ENCODE results near the gene ESPN.
"Not testable (repeated sequence)": the region's sequence is repeated elsewhere in the genome, so short reads cannot be mapped to it uniquely, and the experiment has no call there.

Gene ESPN

DNA sequence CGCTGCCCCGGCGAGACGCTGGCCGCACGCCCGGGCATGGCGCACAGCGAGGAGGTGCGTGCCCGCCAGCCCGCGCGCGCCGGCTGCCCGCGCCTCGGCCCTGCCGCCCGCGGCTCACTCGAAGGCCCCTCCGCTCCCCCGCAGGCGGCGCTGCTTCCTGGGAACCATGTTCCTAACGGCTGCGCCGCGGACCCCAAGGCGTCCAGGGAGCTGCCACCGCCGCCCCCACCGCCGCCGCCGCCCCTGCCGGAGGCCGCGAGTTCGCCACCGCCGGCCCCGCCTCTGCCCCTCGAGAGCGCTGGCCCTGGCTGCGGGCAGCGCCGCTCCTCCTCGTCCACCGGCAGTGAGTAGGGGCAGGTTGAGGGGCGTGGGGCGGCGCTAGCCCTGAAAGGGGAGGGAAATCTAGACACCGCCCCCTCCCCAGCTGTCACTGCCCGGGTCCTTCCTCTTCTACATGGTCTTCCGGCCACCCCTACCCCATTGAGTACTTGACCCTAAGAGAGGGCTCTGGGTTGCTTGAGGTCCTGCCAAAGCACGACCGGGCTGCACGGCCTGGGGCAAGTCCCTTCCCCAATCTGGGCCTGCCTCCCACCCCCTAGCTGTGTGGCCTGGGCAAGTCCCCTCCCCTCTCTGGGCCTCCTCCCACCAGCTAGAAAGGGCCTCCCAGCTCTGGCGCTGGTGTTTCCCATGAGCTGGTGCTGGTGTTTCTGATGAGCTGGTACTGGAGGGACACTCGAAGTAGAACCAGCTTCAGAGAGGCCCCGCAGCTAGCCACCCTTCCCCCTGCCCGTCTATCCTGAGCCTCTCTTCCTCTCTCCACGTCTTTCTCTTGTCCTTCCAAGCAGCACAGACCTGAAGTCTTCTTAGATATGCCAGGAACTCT lies 24.4 kb downstream of the ESPN start:
- no peak for DNase-seq

DNA sequence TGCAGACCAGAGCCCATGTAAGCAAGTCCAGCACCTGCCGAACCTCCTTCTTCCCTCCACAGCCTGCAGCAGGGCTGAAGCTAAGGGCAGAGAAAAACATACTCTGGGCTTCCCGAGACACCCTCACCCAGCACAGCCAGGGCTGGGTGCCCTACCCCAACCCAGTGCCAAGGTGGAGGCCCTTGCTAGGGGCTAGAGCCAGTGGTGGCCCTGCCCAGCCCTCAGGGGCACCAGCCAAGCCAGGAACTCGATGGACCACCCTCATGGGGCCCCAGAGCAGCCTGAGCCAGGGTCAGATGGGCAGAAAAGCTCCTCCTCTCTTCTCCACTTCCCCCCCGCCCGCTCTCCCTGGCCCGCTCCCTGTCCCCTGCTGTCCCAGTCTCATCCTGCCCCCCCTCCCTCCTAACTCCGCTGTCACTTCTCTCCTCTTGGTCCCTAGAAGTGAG lies 25.5 kb downstream of the ESPN start:
- no peak for DNase-seq

DNA sequence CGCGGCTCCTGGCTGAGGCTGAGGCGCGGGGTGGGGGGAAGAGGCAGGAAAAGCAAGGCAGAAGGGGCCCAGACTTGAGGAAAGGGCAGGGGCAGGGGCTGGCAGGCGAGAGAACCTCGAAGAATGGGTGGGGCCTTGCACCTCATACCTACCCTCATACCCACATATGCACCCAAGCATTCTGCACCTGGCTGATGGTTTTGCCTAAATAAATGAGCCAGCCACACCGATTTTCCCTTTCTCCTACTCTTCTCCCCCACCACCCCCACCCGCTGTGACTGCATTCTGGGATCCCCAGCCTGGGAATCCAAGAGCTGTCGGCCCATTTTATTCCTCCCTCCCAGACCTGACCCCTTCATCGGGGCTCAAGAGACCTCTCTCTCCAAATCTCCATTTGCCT lies 25.9 kb downstream of the ESPN start:
- DNase-seq = not testable (repeated sequence)

DNA sequence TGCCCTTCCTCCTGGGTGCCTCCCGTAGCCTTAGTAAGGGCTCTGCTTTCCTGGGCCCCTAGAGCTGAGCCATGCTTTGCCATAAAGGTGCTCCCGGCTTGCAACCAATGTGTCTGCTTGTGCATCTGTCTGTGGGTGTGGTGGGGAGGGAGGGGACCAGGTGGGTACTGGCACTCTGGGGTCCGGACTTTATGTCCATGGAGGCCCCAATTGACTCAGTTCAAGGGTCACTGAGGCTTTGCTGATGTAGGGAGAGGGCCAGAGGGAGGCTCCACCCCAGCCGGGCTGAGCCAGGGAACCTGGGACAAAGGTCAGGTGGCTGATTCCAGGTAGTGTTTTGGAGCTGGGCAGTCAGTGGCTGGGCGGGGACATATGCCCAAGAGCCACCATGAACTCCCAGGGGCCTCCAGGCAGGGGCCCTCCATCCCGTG lies 26.4 kb downstream of the ESPN start:
- DNase-seq = no peak

DNA sequence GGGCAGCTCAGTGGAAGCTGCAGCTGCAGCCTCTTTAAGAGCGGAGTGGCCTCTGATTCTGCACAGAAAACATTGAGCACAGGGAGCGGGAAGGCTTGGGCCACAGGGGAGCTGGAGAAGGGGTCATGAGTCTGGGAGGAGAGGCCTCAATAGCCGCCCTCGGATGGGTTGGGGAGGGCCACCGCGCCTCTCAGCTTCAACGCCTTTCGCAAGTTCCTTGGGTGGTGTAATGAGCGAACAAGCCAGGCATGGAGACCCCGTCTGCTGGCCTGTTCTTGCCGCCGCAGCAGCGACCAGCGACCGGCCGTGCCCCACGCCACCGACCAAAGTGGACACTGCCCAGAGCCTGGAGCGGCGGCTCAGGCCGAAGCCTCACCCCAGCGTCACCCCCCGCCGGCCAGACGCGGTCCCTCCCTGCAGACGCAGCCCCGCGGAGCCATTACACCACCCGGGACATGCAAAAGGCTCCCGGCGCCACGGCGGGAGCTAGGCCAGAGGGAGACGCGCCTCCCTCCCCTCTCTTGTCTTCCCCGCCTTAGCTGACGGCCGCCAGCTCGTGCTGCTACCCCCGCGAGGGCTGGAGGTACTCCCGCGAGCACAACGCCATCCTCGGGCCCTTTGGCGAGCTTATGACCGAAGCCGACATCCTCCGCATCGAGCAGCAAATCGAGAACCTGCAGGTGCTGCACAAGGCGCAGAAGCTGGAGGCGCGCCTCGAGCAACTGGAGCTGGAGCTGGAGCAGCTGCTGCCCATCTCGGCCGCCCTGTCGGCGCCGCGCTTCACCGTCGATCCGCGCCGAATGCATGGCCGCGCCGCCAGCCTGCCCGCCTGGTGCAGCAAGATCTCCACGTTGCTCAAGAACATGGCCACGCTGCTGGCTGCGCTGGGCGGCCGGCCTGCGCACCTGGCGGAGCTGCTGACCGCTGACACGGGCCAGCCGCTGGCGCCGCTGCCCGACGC lies 29.6 kb downstream of the ESPN start:
- DNase-seq = not testable (repeated sequence)

DNA sequence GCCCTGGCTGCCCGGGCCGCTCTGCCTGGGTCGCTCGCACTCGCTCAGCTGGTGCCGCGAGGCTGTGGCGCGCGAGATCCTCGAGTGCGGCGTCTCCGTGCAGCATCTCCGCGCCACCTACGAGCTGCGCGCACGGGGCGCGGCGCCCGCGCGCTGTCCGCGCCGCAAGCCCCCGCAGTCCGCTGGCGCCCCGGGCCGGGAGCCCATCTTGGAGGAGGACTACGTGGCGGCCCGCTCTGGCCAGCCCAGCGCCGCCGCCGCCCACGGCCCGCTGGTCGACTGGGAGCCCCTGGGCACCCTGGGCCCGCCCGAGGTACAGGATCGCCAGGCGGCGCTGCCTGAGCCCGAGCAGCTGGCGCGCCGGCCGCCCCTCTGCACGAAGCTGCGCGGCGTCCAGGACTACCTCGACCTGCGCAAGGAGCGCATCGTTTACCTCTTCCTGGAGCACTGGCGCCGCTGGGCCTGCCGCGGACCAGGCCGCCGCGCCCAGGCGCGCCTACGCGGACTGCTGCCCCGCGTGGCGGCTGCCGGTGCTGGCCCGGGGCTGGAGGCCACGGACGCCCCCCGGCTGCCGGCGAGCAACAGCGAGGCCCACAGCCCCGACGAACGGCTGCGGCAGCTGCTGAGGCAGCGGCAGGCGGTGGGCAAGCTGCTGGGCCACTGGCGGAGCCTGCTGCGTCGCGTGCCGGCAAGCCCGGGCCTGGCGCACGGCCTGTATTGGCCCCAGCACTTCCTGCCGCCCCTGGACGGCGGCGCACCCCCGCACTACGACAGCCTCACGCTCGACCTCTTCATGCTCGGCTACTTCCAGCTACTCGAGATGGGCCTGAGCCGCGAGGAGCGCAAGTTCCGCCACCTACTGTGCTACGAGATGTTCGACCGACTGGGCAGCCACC lies 30.5 kb downstream of the ESPN start:
- DNase-seq = no peak

DNA sequence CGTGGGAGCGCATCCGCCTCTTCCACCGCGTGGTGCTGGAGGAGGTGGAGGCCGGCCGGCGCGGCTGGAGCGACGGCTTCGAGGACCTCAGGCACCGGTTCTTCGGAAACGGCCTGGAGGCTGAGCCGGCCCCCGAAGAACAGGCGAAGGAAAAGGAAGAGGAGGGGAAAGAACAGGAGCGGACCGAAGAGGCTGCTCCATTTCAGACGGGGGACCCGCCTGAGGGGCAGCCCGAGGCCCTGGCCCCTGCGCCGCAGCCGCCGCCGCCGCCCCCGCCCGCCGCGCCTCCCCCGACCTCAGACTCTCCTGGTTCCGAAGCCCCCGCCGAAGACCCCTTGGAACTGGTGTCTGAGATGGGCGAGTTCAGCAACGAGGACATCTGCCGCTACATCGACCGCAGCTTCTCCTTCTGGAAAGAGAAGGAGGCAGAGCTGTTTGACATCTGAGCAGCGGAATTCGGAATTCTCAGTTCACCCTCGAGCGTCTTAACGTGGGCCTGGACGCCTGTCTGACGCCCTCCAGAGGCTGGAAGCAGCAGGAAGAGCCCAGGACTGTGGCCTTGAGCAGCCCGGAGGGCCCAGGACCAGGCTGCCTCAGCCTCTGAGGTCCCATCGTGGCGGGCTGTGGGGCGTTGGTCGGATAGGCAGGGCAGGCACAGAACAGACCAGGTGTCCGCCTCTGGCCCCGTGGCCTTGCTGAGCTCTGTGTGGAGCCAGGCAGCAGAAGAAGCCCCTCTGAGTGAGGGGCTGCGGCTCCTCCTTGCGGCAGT lies 31.4 kb downstream of the ESPN start:
- DNase-seq = not testable (repeated sequence)

DNA sequence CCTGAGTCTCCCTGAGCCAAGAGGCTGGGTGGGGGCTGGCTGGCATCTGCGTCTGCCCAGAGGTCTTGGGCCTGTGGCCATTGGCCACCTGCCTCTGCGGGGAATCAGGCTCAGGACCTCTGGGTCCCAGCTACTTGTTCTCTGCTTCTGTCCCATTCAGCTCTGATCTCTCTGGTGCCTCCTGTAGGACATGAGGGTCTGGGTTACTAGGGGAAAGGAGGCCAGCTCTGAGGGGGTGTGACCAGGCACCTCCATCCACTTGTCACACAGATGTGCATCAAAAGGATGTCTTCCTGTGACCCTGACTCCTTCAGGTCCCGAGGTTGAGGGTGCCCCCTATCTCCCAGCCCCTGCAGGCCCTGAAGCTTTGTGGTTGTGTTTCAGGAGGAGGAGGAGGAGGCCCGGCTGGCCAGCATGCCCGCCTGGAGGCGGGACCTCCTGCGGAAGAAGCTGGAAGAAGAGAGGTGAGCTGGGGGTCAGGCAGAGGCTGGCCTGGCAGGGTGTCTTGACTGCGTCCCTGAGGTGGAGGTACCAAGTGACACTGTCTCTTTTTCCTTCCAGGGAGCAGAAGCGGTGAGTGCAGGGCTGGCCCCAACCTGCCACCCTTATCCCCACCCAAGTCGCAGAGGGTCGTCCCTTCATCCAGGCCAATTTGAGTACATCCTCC lies 32.4 kb downstream of the ESPN start:
- DNase-seq = no peak

DNA sequence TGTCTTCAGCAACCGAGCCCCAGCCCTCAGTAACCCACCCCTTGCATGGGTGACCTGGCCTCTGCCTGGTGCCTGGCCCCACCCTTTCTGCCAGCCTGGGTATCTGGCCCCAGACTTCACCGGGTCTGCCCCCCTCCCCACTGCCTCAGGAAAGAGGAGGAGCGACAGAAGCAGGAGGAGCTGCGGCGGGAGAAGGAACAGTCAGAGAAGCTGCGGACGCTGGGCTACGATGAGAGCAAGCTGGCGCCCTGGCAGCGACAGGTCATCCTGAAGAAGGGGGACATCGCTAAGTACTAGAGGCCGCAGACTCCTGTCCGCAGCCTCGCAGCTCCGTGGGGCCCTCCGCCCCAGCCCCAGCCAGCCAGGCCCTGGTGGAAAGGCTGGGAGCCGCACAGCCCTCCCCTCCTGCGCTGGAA lies 35.3 kb downstream of the ESPN start:
- DNase-seq = no peak

DNA sequence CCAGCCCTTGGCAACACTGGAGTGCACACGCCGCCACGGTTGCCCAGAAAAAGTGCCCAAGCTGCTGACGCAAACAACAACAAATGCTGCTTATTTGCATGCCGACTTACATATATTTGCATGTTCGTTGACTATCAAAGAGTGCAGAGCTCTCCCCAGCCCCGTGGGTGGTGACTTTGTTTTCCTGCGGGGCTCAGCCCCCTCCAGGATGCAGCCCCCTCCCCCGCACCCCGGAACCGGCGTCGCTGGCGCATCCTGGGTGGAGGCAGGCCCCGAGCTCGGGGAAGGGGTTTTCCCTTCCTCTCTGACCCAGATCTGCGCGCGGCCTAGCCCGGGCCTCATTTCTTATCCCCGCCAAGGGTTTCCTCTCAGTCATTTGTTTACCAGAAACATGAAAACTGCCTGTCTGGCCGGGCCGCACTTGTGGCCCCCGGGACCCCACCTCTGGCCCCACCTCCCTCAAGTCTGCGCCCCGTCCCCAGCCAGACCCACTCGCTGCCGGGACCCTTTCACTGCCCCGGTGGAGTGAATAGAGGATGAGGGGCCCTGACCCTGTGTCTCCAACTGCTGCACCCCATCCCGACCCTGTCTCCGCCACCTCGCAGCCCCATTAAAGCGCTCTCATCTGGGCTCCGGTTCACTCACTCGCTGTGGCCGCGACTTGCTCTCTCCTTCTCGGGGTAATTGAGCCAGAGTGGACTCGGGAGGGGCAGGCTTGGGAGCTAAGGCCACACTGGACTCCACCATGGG lies 35.9 kb downstream of the ESPN start:
- no peak for DNase-seq

DNA sequence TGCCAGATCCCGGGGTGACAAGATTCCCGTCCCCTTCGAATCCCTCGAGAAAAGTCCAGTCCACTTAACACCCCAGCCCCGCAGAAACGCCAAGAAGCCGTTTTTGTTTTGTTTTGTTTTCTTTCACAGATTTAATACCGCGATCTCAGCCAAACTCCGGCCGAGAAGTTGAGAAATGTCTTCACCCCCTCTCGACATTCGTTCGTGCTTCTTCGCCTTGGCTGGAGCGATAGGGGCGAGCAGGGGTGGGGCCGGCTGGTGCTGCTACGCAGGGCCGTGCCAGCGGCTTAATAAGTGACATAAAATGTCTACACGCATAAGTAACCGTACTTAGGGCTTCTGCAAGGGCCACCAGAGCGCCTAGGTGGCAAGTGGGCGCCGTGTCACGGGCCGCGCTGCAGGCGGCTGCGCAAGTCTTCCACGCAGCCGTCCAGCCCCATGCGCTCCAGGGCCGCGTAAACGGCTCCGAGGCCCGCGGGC lies 36.5 kb downstream of the ESPN start:
- DNase-seq = no peak

DNA sequence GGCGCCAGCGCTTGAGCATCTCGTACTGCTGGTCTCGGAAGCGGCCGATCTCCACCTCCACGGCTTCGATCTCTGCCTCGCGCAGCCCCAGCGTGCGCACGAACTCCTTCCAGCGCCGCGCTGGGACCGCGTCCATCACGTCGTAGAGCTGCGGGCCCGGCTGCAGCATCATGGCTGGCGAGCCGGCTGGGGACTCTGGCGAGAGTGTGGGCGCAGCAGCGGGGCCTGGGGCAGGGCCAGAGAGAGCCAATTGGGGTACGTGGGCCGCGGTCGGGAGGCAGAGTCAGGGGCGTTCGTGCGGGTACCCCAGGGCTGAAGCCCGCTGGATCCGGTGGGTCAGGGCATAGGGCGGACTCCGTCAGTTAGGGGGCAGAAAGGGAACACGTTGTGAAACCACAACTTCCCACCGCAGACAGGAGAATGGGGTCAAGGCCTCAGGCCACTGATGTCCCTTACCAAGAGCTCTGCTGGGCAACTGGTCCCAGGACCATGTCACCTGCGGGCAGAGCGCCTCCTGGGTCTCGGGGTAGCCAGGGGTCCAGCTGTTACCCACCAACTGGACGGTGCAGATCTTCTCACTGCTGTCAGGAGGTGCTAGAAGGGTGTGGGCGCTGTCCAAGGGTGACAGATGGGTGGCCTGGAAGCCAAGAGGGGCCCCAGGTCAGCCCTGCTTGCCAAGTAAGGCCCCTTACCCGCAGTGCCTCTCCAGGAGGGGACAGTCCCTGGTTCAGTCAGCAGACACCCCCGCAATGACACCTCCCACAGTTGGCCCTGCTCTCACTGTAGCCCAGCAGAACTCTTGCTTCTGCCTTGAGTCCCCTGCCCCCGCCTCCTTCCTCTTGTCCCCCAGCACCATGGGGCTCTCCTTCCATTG lies 37.2 kb downstream of the ESPN start:
- DNase-seq = no peak

DNA sequence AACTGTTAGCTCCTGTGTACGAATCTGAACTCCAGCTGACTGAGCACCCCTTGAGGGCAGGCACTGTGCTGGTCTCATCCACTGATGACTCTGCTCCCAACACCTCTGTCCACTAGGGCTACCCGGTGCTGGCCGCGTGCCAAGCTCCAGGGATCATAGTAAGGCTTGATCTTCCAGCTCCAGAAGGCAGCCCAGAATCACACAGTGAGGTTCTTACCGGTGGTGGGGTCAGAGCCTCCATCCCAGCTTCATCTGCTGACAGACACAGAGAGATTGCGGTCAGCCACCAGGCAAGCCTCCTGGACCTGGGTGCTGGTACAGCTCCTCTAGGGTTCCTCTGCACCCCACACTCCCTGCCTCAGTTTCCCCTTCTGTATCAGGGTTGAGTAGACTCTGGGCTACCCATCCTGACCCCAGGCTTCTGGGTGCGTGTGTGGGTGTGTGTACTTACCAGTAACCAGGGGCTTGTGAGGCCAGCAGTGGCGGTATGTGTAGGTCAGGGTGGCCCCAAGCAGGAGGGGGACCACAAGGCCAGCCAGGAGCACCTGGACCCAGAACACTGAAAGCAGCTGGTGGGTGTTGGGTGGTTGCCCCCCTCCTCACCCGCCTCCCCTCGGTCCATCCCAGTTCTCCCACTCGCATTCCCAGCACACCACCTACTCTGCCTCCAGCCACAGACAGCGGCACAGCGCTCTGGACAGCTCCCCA lies 38.0 kb downstream of the ESPN start:
- DNase-seq = no peak

DNA sequence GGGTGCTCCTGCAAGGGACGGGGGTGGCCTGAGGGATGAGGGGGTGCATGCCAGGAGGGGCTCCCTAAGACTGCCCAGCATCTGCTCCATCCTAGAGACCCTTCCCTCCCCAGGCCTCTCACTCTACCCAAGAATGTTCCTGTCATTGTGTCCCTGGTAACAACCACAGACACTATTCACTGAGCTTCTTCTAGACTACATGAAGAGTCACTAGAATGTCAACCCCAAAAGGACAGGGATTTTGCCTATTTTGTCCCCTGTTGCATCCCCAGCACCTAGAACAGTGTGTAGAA lies 38.5 kb downstream of the ESPN start:
- DNase-seq = no peak

DNA sequence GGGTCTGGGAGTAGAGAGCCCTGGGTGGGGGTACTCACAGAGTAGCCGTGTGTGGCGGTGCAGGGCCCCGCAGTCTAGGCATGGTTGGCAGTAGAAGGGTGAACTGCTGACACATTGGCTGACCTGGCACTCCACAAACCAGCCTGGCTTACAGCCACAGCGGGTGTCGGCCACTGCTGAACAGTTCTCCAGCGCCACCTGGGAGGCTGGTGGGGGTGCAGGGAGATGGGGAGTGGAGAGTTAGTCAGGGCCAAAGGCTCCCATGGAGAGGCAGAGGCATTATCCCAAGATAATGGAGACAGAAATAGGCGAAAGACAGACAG lies 39.9 kb downstream of the ESPN start:
- DNase-seq = no peak

DNA sequence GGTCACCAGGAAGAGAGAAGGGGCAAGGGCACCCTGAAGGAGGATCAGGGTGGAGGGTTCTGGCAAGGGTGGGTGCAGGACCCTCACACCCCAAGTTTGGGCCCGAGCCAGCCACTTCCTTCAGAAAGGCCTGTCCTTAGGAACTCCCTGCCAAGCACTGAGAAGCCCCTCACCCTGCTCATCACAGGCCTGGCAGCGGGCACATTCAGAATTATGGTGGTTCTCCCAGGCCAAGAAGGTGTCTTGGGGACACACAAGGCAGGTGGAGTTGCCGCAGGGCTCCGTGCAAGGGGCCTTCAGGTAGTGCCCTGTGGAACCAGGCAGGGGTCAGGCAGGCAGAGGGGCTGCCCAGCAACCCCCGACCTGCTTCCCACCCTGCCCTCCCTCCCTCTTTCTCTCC lies 40.3 kb downstream of the ESPN start:
- DNase-seq = no peak

DNA sequence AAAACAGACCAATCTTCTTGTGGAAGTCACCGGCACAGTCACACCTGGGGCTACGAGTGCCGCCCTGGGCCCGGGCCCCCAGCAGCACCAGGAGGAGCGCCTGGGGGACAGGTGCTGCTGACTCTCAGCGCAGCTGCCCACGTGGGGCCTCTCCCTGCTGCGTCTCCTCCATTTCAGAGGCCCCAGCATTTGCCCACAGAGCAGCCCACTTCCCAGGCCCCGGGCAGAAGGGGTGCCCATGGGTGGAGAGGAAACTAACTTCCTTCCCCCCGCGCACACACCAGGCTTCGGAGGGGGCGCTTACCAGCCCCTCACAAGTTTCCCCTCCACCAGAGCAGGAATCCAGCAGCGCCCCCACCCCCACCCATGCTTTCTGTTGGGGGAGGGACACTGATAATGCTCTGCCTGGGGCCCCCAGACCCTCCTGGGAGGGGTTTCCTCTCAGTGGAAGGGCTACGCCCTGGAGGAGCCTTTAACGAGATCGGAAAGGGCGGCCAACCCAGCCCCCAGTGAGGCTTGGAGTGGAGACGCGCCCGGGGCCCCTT lies 41.0 kb downstream of the ESPN start:
- no peak for DNase-seq

DNA sequence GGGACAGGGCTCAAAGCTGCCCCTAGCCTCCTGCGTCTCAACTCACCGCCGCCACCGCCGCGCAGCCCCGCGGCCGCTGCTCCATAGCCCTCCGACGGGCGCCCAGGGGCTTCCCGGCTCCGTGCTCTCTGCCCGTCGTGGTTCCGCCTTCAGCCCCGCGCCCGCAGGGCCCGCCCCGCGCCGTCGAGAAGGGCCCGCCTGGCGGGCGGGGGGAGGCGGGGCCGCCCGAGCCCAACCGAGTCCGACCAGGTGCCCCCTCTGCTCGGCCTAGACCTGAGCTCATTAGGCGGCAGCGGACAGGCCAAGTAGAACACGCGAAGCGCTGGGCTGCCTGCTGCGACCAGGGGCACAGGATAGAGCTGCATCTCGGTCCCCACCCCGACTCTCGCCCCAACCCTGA lies 41.4 kb downstream of the ESPN start, which contains the start of gene TNFRSF25:
Gene TNFRSF25, minus strand, starts transcription at position 151 of the 400 bp plus-strand sequence. Its CDS starts 66 bp downstream, at position 85.
- no peak for DNase-seq

DNA sequence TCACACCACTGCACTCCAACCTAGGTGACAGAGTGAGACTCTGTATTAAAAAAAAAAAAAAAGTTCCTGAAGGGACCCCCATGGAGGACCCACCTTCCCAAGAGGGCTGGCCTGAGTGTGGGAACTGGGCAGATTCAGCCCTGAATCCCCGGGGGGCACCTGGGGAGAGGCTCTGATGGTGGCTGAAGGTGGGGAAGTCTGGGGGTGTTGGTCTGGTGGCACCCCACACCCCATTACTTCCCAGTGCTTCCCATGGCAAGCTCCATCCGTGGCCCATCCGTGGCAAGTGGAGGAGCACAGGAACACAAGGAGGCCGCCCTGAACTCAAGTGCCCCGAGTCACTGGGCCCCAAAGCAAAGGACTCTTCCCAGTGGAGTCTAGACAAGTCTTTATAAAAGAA lies 42.2 kb downstream of the ESPN start:
- no peak for DNase-seq

Measured in fibroblast of upper back skin (primary cell).